ENCODE measurements around the gene GALNT9.

The GALNT9 gene

DNA sequence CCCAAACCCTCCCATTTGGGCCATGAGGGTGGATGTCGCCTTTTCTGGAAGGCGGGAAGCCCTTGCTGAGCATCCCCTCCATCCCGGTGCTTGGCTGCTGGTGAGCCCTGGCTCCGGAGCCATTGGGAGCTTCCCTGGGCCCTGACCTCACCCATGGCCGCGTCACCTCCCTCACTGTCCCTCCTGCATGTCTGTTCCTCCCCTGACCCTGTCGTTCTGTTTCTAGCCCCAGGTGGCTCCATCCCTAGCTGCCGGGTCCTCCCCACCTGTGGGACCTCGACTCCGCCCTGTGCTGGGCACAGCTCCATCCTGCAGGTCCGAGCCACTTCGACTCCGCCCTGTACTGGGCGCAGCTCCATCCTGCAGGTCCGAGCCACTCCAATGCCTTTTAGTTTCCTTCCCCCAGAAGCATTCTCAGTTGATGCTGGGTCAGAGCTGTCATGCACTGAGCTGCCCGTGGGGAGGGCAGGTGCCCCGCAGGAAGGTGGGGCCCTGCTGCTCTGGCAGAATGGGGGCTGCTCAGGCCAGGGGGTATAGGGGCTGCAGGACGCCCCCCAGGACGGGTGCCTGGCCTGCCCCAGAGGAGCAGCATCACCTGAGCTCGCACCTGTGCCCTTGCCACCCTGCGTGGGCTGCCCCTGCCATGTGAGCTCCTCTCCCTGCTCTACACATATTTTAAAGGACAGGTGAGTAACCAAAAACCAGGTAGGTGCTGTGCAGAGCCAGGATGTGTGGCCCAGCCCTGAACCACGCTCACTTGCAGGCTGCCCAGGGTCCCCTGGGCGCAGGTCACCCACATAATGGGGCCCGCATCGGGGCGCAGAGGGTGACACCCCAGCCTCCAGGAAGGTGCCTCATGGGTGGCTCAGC lies 166.1 kb downstream of the GALNT9 start:
- DNase-seq (ENCODE audit: low spot score) = no peak
- peak overlapping the region in 1 of 2 donors; percentile 38 for H3K27ac ChIP-seq
- peak overlapping the region; percentile 67 for H3K4me3 ChIP-seq
- TF ChIP-seq, protein P1, sequence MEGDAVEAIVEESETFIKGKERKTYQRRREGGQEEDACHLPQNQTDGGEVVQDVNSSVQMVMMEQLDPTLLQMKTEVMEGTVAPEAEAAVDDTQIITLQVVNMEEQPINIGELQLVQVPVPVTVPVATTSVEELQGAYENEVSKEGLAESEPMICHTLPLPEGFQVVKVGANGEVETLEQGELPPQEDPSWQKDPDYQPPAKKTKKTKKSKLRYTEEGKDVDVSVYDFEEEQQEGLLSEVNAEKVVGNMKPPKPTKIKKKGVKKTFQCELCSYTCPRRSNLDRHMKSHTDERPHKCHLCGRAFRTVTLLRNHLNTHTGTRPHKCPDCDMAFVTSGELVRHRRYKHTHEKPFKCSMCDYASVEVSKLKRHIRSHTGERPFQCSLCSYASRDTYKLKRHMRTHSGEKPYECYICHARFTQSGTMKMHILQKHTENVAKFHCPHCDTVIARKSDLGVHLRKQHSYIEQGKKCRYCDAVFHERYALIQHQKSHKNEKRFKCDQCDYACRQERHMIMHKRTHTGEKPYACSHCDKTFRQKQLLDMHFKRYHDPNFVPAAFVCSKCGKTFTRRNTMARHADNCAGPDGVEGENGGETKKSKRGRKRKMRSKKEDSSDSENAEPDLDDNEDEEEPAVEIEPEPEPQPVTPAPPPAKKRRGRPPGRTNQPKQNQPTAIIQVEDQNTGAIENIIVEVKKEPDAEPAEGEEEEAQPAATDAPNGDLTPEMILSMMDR (IDR thresholded peaks at IDR 0.05) = no peak

DNA sequence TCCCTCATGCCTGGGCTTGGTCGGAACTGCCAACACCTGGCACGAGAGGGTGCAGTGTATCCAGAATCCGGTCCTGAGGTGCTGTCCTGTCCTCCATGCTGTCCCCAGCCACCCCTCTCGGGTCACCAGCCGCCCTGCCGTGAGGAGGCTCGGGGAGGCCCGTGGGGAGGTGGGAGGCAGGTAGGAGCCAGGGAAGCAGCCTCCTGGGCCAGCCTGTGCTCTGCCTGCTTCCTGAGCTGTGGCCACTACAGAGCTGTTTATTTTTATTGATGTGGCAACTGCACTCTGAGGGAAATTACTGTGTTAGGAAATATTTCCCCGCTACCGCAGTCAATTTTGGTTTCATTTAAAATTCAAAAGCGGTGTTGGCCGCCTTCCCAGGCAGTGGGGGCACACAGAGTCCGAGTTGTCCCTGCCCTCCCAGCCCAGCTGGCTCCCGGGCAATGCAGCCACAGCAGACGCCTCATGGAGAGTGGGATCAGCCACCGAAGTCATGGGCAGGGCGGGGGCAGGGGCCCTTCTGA lies 166.8 kb downstream of the GALNT9 start:
- TF ChIP-seq, protein P1 (IDR thresholded peaks at IDR 0.05) = no peak
- peak overlapping the region; percentile 67 for H3K4me3 ChIP-seq
- DNase-seq (ENCODE audit: low spot score) = no peak
- peak overlapping the region in 1 of 2 donors; percentile 38 for H3K27ac ChIP-seq

DNA sequence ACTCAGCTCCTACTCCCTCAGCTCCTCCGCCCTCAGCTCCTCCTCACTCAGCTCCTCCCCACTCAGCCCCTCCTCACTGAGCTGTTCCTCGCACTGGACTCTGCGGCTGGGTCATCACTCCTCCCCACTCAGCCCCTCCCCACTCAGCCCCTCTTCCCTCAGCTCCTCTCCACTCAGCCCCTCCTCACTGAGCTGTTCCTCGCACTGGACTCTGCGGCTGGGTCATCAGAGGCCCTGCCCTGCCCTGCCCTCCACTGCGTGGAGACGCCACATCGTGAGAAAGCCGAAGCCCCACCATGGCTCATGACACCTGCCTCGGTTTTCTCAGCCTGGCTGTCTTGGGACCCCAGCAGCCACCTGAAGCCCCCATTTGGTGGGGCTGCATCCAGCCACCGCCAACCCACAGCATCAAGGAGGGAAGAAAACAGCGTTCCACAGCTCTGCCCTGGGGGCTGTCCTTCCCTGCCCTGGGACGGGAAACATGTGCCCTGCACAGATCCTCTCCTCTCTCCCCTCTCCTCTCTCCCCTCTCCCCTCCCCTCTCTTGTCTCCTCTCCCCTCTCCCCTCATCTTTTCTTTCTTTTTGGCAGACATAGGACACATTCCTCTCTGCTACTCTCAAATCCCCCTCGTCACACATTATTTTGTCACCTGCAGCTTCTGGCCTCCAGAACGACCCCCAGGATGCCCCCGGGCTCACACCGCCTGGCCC lies 167.4 kb downstream of the GALNT9 start:
- no peak for DNase-seq (ENCODE audit: low spot score)
- H3K27ac ChIP-seq = peak overlapping the region in 1 of 2 donors; percentile 38
- TF ChIP-seq, protein P1 (IDR thresholded peaks at IDR 0.05) = no peak
- H3K4me3 ChIP-seq = peak overlapping the region; percentile 67

DNA sequence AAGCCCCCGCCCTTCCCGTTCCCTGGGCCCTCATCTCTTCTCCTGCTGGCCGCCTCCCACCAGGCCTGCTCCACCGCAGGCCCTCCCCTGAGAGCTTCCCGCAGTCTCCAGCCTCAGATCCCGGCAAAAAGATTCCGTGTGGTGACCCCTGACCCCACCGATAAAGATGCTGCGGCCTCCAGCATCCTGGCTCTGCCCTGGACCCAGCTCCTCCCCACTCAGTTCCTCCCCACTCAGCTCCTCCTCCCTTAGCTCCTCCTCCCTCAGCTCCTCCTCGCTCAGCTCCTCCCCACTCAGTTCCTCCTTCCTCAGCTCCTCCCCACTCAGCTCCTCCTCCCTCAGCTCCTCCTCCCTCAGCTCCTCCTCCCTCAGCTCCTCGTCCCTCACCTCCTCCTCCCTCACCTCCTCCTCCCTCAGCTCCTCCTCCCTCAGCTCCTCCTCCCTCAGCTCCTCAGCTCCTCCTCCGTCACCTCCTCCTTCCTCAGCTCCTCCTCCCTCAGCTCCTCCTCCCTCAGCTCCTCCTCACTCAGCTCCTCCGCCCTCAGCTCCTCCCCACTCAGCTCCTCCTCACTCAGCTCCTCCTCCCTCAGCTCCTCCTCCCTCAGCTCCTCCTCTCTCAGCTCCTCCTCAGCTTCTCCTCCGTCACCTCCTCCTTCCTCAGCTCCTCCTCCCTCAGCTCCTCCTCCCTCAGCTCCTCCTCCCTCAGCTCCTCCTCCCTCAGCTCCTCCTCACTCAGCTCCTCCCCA lies 168.2 kb downstream of the GALNT9 start:
- Histone ChIP-seq H3K4me3 (no peak overlapping the region), H3K27ac (no peak overlapping the region)
- TF ChIP-seq, protein P1 (IDR thresholded peaks at IDR 0.05) = no peak
- no peak for DNase-seq (ENCODE audit: low spot score)

DNA sequence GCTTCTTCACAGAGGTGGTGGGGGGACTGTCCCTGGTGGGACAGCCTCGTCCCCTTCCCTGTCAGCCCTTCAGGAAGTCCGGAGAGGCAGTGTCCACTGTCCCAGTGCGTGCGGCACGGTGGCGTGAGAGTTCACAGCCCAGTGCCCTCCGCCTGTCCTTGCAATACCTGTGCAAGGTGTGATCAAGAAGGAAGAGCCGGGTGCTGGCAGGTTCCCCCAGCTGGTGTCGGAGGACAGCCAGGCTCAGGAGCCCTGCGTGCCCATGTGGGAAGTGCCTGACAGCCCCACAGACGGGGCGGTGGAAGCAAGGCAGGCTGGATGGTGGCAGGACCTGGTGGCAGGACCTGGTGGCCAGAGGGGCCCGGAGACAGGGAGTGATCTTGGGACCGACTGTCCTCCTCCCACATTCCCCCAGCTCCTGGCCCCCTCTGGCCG lies 168.8 kb downstream of the GALNT9 start:
- TF ChIP-seq, protein P1 (IDR thresholded peaks at IDR 0.05) = no peak
- DNase-seq (ENCODE audit: low spot score) = no peak
- Histone ChIP-seq H3K4me3 (no peak overlapping the region), H3K27ac (no peak overlapping the region)

DNA sequence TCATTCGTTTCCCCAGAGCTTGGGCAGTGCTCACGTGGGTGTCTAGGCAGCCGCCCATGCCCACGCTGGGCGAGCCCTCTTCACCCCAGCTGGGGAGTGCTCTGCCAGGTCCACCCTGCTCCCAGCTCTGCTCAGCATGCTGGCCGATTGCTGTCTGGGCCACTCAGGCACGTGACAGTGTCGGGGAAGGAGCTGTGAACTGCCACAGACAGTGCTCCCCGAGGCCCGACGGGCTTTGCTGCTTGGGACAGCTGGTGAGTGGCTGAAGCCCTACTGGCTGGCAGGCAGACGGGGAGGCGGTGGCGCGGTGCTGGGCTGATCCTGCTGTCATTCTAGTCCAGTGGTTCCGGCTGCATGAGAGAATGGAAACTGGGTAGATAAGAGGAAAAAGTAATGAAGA lies 169.4 kb downstream of the GALNT9 start:
- TF ChIP-seq, protein P1 (IDR thresholded peaks at IDR 0.05) = no peak
- H3K4me3 ChIP-seq = no peak overlapping the region
- DNase-seq (ENCODE audit: low spot score) = no peak
- H3K27ac ChIP-seq = no peak overlapping the region
